CD8-positive, alpha-beta memory T cell (primary cell): ENCODE data around the gene EFNA2. TPM values are rescaled to one million over a fixed set of nuclear protein-coding genes. Genes with fewer than 3 reads are reported as not detected.

Source experiments
- CTCF ChIA-PET: fragments of 350-600 bp; sonication (Branson Sonifier 250); formaldehyde crosslinking; loops from one replicate; lab custom pipeline; 2021; ENCODE audit warnings: antibody characterized with exemption; lab: Charles Lee
- POLR2A ChIA-PET: fragments of 350-600 bp; sonication (Branson Sonifier 250); formaldehyde crosslinking; loops from one replicate; lab custom pipeline; 2021; ENCODE audit warnings: antibody characterized with exemption; lab: Charles Lee
- DNase-seq, 5 donors: peaks; one replicate each; pipeline versions ENCODE4 v3.0.0 to v3.0.0-alpha.2; 2020 to 2022; ENCODE audit warnings: mixed read lengths in 1 of 5
- H3K27ac ChIP-seq: one replicate; pipeline ENCODE4 v1.7.0; 2013; ENCODE audit warnings: low read depth, mild to moderate bottlenecking, low read length, moderate library complexity
- H3K27me3 ChIP-seq: 2 replicates; pipeline ENCODE4 v1.7.0; 2013; ENCODE audit warnings: low read length, mild to moderate bottlenecking; ENCODE audit not compliant: insufficient read depth, poor library complexity, severe bottlenecking
- H3K36me3 ChIP-seq: 2 replicates; pipeline ENCODE4 v1.7.0; 2013; ENCODE audit warnings: mild to moderate bottlenecking, low read length, moderate library complexity; ENCODE audit not compliant: insufficient read depth
- H3K4me1 ChIP-seq: 2 replicates; pipeline ENCODE4 v1.7.0; 2013; ENCODE audit warnings: mild to moderate bottlenecking, low read length, moderate library complexity; ENCODE audit not compliant: insufficient read depth
- H3K4me3 ChIP-seq: 2 replicates; pipeline ENCODE4 v1.7.0; 2013; ENCODE audit warnings: mild to moderate bottlenecking, low read length
- H3K9me3 ChIP-seq: 2 replicates; pipeline ENCODE4 v1.7.0; 2013; ENCODE audit warnings: mild to moderate bottlenecking, low read length
- H3K27ac Mint-ChIP-seq, 8 donors: one replicate each; pipeline ENCODE4 v1.8.0; 2020 to 2021; ENCODE audit warnings: mixed read lengths in 8 of 8, mild to moderate bottlenecking in 6 of 8, inconsistent platforms in 3 of 8, moderate library complexity in 3 of 8
- H3K27me3 Mint-ChIP-seq, 2 donors: one replicate each; pipeline ENCODE4 v1.8.0; 2020 to 2021; ENCODE audit warnings: mixed read lengths in 2 of 2, mild to moderate bottlenecking in 1 of 2, moderate library complexity in 1 of 2
- H3K36me3 Mint-ChIP-seq, 3 donors: one replicate each; pipeline ENCODE4 v1.8.0; 2020 to 2021; ENCODE audit warnings: mixed read lengths in 3 of 3, inconsistent platforms in 1 of 3, mild to moderate bottlenecking in 1 of 3
- H3K4me1 Mint-ChIP-seq, 3 donors: one replicate each; pipeline ENCODE4 v1.8.0; 2020 to 2021; ENCODE audit warnings: mixed read lengths in 3 of 3, inconsistent platforms in 1 of 3, mild to moderate bottlenecking in 1 of 3
- H3K4me3 Mint-ChIP-seq, 7 donors: one replicate each; pipeline ENCODE4 v1.8.0; 2020 to 2021; ENCODE audit warnings: mixed read lengths in 7 of 7, mild to moderate bottlenecking in 6 of 7, moderate library complexity in 4 of 7, inconsistent platforms in 2 of 7
- H3K9me3 Mint-ChIP-seq, 5 donors: one replicate each; pipeline ENCODE4 v1.8.0; 2020 to 2022; ENCODE audit warnings: mixed read lengths in 5 of 5, mild to moderate bottlenecking in 3 of 5, moderate library complexity in 2 of 5, inconsistent platforms in 1 of 5
- polyA plus RNA-seq: library from polyadenylated mRNA; unstranded; fragments of 300-500 nt; fragmentation: Illumina TruSeq; gene quantifications from one replicate; pipeline ENCODE4 v1.2.3, GENCODE V29; 2021
- total RNA-seq, 2 experiments: library from RNA; stranded (reverse); gene quantifications; one replicate each; pipeline ENCODE4 v1.2.3, GENCODE V29; 2021

Gene EFNA2
- total and polyA plus RNA-seq, 3 experiments from 2014 or later: not detected

- Histone ChIP-seq H3K27ac (peak overlapping the region; percentile 98), H3K9me3 (no peaks in the 10 kb centered on the region), H3K36me3 (peaks cover 5% of the 10 kb centered on the region), H3K27me3 (no peaks in the 10 kb centered on the region), H3K4me3 (no peak overlapping the region), H3K4me1 (peaks cover 67% of the 10 kb centered on the region)
- ChIA-PET CTCF (interaction anchor here (1.0 to 10.3 kb wide), 4 partner anchors 11 to 63 kb away, joined by 3 to 484 read pairs (median 3); partner anchors contain the start of gene ATP5F1D), POLR2A (interaction anchor here (0.6 to 1.9 kb wide), 3 partner anchors 9 to 19 kb away, joined by 6 to 8 read pairs (median 6); no protein-coding TSS in a partner anchor)
- Mint-ChIP-seq H3K27me3 (peaks cover 0 to 5% of the 10 kb centered on the region in 2 donors), H3K4me1 (peaks cover 49 to 77% (median 49%) of the 10 kb centered on the region in 3 donors), H3K27ac (peak overlapping the region; percentile 52 to 91 (median 75)), H3K9me3 (no peaks in the 10 kb centered on the region), H3K36me3 (peaks cover 0 to 17% (median under 1%) of the 10 kb centered on the region in 3 donors), H3K4me3 (peak overlapping the region in 6 of 7 donors; percentile 23 to 65 (median 47))
- no peak for DNase-seq
These were observed 23.0 kb upstream of the EFNA2 start for GRCh38 chr19:1262623-1263123.

DNA sequence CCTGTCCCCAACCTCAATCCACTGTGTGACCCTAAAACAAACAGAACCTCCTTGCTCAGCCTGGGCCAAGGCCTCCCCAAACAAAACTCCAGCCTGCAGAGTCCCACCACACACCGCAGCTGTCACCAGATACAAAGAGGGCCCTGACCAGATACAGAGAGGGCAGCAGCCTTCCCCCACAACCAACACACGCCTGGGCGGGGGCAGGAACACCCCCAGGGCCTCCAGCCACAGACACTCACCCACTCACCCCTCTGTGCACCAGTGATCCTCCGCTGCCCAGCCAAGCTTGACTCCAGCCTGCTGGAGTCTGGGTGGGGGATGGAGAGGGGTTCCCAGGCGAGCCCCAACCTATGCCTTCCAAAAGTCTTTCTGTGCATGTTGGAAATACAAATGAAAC is 22.5 kb upstream of the EFNA2 start:
- Histone ChIP-seq H3K27ac (no peak overlapping the region), H3K9me3 (no peaks in the 10 kb centered on the region), H3K27me3 (no peaks in the 10 kb centered on the region), H3K36me3 (peaks cover under 1% of the 10 kb centered on the region), H3K4me1 (peaks cover 67% of the 10 kb centered on the region), H3K4me3 (no peak overlapping the region)
- Mint-ChIP-seq H3K36me3 (peaks cover 0 to 11% (median 0%) of the 10 kb centered on the region in 3 donors), H3K9me3 (no peaks in the 10 kb centered on the region), H3K4me3 (peak overlapping the region; percentile 17 to 65 (median 39)), H3K4me1 (peaks cover 43 to 77% (median 47%) of the 10 kb centered on the region in 3 donors), H3K27ac (peak overlapping the region; percentile 61 to 91 (median 73)), H3K27me3 (peaks cover 0 to 5% of the 10 kb centered on the region in 2 donors)
- CTCF ChIA-PET: interaction anchor here (1.0 to 10.3 kb wide), 3 partner anchors 10 to 19 kb away, joined by 3 to 484 read pairs (median 5); partner anchors contain the start of gene ATP5F1D
- POLR2A ChIA-PET: interaction anchor here (0.6 to 1.9 kb wide), 2 partner anchors 17 to 19 kb away, joined by 6 read pairs; no protein-coding TSS in a partner anchor
- no peak for DNase-seq

DNA sequence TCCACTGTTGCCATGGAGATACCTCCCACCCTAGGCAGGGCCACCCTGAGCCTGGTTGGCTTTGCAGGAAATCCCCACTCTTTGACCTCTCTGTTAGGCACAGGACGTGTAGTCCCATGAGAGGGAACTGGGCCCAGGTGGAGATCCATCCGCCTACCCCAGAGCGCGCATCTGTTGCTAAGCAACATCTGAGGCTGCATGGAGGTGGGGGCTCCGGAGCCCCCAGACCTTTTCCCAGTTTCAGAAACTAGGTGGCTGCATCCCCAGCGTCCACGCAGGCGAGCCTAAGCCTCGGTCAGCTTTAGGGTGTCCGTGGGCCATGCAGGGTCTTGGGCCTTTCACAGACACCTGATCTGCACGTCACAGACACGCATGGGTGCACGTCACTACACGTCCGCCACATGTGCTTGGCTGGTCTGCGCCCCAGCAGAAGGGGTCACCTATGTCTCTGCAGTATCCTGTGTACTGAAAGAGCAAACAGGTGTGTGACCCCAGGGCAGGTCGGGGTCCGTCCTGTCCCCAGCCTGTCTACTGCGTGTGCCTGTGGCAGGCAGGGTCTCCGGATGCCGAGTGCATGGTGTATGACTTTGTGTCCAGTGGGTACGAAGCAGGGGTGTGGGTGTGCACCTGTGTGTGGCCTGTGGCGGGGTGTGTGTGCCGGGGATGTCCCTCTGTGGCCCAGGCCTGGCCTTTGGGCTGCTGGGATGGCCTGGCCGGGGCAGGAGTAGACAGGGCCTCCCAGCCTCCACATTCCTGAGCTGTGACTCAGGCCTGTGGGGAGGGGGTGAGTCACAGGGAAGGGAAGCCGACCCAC is 20.7 kb upstream of the EFNA2 start:
- Histone ChIP-seq H3K4me3 (no peak overlapping the region), H3K9me3 (no peaks in the 10 kb centered on the region), H3K27me3 (no peaks in the 10 kb centered on the region), H3K36me3 (no peaks in the 10 kb centered on the region), H3K4me1 (peaks cover 59% of the 10 kb centered on the region), H3K27ac (peak overlapping the region; percentile 4)
- peaks cover 0 to 2% of the 10 kb centered on the region in 2 donors for H3K27me3 Mint-ChIP-seq
- peak overlapping the region; percentile 16 to 84 (median 52) for H3K4me3 Mint-ChIP-seq
- peaks cover 34 to 72% (median 37%) of the 10 kb centered on the region in 3 donors for H3K4me1 Mint-ChIP-seq
- H3K36me3 Mint-ChIP-seq: peaks cover under 1 to 6% (median under 1%) of the 10 kb centered on the region in 3 donors
- H3K9me3 Mint-ChIP-seq: no peaks in the 10 kb centered on the region
- peak overlapping the region in 7 of 8 donors; percentile 68 to 91 (median 86) for H3K27ac Mint-ChIP-seq
- POLR2A ChIA-PET: interaction anchor here (1.8 to 5.0 kb wide), 3 partner anchors 10 to 20 kb away, joined by 7 to 280 read pairs (median 56); no protein-coding TSS in a partner anchor
- CTCF ChIA-PET: interaction anchor here (1.5 to 10.3 kb wide), 3 partner anchors 10 to 188 kb away, joined by 11 to 484 read pairs (median 99); partner anchors contain the start of gene ATP5F1D
- no peak for DNase-seq

DNA sequence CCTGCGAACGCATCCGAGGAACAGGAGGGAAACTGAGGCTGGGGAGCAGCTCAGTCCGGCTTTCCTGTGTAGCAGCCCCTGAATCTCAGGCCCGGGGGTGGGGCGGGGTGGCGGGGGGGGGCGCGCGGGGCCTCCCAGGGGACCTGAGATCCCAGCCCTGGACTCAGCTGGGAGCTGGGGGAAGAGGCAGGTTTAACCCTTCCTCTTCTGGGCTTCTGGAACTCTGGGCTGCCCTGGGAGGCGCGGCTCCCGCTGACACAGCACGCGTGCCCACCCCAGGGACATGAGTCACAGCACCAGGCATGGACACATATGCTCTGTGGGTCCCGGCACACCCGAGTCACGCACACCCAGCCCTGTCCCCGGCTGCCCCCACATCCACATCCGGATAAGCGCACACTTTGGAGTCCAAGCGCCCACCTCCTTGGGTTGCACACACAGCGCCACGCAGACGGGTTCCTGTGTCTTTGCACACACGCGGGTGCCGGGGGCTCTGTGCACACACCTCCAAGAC is 20.0 kb upstream of the EFNA2 start:
- POLR2A ChIA-PET: interaction anchor here (1.8 to 5.0 kb wide), 4 partner anchors 10 to 21 kb away, joined by 7 to 280 read pairs (median 37); partner anchors contain the start of gene FAM174C
- Histone ChIP-seq H3K36me3 (no peaks in the 10 kb centered on the region), H3K27me3 (no peaks in the 10 kb centered on the region), H3K4me1 (peaks cover 59% of the 10 kb centered on the region), H3K4me3 (peak overlapping the region; percentile 62), H3K27ac (peak overlapping the region; percentile 73), H3K9me3 (no peaks in the 10 kb centered on the region)
- H3K9me3 Mint-ChIP-seq: no peaks in the 10 kb centered on the region
- CTCF ChIA-PET: interaction anchor here (1.1 to 10.3 kb wide), 7 partner anchors 10 to 240 kb away, joined by 3 to 484 read pairs (median 8); partner anchors contain the start of genes ATP5F1D, CNN2 and FAM174C
- peak in 4 of 5 donors; percentile 38 to 85 (median 42) for DNase-seq
- peaks cover 3 to 13% (median 3%) of the 10 kb centered on the region in 3 donors for H3K36me3 Mint-ChIP-seq
- peaks cover 40 to 74% (median 43%) of the 10 kb centered on the region in 3 donors for H3K4me1 Mint-ChIP-seq
- H3K4me3 Mint-ChIP-seq: peak overlapping the region; percentile 38 to 88 (median 68)
- peaks cover 0 to 4% of the 10 kb centered on the region in 2 donors for H3K27me3 Mint-ChIP-seq
- H3K27ac Mint-ChIP-seq: peak overlapping the region; percentile 33 to 96 (median 80)

- CTCF ChIA-PET: interaction anchor here (0.8 to 10.3 kb wide), 16 partner anchors 9 to 359 kb away, joined by 3 to 484 read pairs (median 4); partner anchors contain the start of genes ATP5F1D, CNN2, FAM174C and NDUFS7
- no peaks in the 10 kb centered on the region for H3K27me3 ChIP-seq
- DNase-seq: peak; percentile 74 to 92 (median 86)
- peaks cover 0 to 4% of the 10 kb centered on the region in 2 donors for H3K27me3 Mint-ChIP-seq
- peaks cover 64% of the 10 kb centered on the region for H3K4me1 ChIP-seq
- peaks cover 3 to 19% (median 3%) of the 10 kb centered on the region in 3 donors for H3K36me3 Mint-ChIP-seq
- peaks cover 6% of the 10 kb centered on the region for H3K36me3 ChIP-seq
- H3K4me3 Mint-ChIP-seq: peak overlapping the region; percentile 41 to 88 (median 68)
- peaks cover 45 to 76% (median 48%) of the 10 kb centered on the region in 3 donors for H3K4me1 Mint-ChIP-seq
- no peaks in the 10 kb centered on the region for H3K9me3 Mint-ChIP-seq
- POLR2A ChIA-PET: interaction anchor here (0.5 to 5.0 kb wide), 10 partner anchors 9 to 198 kb away, joined by 3 to 280 read pairs (median 7); partner anchors contain the start of genes ATP5F1D and FAM174C
- H3K27ac ChIP-seq: peak overlapping the region; percentile 73
- H3K9me3 ChIP-seq: no peaks in the 10 kb centered on the region
- peak overlapping the region; percentile 76 to 96 (median 81) for H3K27ac Mint-ChIP-seq
- peak overlapping the region; percentile 62 for H3K4me3 ChIP-seq
These were observed 19.4 kb upstream of the EFNA2 start for GRCh38 chr19:1266129-1266915.

GRCh38 chr19:1266916-1267476 is 18.7 kb upstream of the EFNA2 start:
- peaks cover 0 to 8% of the 10 kb centered on the region in 2 donors for H3K27me3 Mint-ChIP-seq
- Histone ChIP-seq H3K4me3 (peak overlapping the region; percentile 62), H3K9me3 (no peaks in the 10 kb centered on the region), H3K4me1 (peaks cover 64% of the 10 kb centered on the region), H3K27ac (peak overlapping the region; percentile 73), H3K27me3 (no peaks in the 10 kb centered on the region), H3K36me3 (peaks cover 13% of the 10 kb centered on the region)
- peaks cover 3 to 24% (median 3%) of the 10 kb centered on the region in 3 donors for H3K36me3 Mint-ChIP-seq
- POLR2A ChIA-PET: interaction anchor here (0.9 to 5.0 kb wide), 8 partner anchors 8 to 199 kb away, joined by 3 to 280 read pairs (median 8); partner anchors contain the start of genes ATP5F1D and FAM174C
- H3K4me3 Mint-ChIP-seq: peak overlapping the region; percentile 22 to 88 (median 62)
- peaks cover 45 to 76% (median 48%) of the 10 kb centered on the region in 3 donors for H3K4me1 Mint-ChIP-seq
- CTCF ChIA-PET: interaction anchor here (0.8 to 10.3 kb wide), 15 partner anchors 8 to 359 kb away, joined by 3 to 484 read pairs (median 4); partner anchors contain the start of genes ATP5F1D, CNN2, FAM174C and NDUFS7
- peak; percentile 61 to 75 (median 71) for DNase-seq
- H3K27ac Mint-ChIP-seq: peak overlapping the region in 5 of 8 donors; percentile 81 to 98 (median 88)
- H3K9me3 Mint-ChIP-seq: no peaks in the 10 kb centered on the region
